Activated T-helper 1 cell treated with Interleukin-2 at 50 U/mL for 16 hours (primary cell): ENCODE data around the gene MAP2K4.
"Not testable (repeated sequence)": the region's sequence is repeated elsewhere in the genome, so short reads cannot be mapped to it uniquely, and the experiment has no call there.

Experiments
- DNase-seq: peaks from one replicate; pipeline ENCODE4 v3.0.0-alpha.2; 2020; ENCODE audit warnings: low read depth

MAP2K4 gene

GRCh38 chr17:12162187-12162586 is 141.5 kb downstream of the MAP2K4 start:
- DNase-seq: not testable (repeated sequence)

GRCh38 chr17:12164085-12164484 is 143.4 kb downstream of the MAP2K4 start:
- DNase-seq: no peak

- no peak for DNase-seq
Measured at GRCh38 chr17:12178644-12179330, 158.1 kb downstream of the MAP2K4 start.

- no peak for DNase-seq
Measured at GRCh38 chr17:12180644-12181261, 160.1 kb downstream of the MAP2K4 start.

GRCh38 chr17:12187658-12188057 is 167.0 kb downstream of the MAP2K4 start:
- no peak for DNase-seq

- no peak for DNase-seq
Measured at GRCh38 chr17:12193144-12193735, 172.6 kb downstream of the MAP2K4 start.
